ENCODE measurements around the gene RETREG3. TPM values are rescaled to one million over a fixed set of nuclear protein-coding genes. Genes with fewer than 3 reads are reported as not detected.

The RETREG3 gene
- total and polyA plus RNA-seq, 9 of the 15 experiments (the other 6 are each of a cell fraction or from before 2014, with no cell fraction given) = 4.1 to 39.0 (median 16.9) TPM

DNA sequence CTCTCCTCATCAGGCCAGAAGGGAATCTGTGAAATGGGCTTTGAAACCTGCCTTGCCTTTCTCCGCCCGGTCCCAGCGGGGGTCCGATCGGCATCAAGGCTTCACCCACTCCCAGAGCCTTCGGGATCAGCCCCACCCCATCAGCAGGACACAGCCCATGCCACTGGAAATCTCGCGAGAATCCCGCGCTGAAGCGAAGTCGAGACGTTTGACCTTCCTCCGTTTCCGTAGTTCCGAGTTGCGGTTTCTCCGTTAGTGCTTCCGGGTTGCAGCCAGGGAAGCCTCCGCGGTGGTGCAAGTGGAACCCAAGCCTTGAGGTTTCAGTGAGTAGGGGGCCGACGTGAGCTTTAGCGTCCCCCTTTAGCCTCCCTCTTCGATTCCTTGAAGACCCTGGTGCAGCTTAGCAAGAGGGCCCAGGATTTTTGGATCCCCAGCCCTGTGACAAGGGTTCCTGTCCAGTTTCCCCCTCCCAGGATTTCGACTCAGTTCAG, 47.2 kb downstream of the RETREG3 start, which contains the start of gene COASY (continued):
- TF ChIP-seq NFIC (IDR thresholded peaks at IDR 0.05) (peak; percentile 41; the same call in 1 of the 2 replicates), POLR2AphosphoS5 (IDR thresholded peaks at IDR 0.05; ENCODE audit: control insufficient read depth, insufficient read depth, low read depth, low read length) (peak; percentile 83), NEUROD1 (IDR thresholded peaks at IDR 0.05; ENCODE audit: borderline replicate concordance, low read depth, low read length, partially characterized antibody) (peak; percentile 95), IFI16 (CRISPR knock-in tag; IDR thresholded peaks at IDR 0.05) (no peak), LCOR (CRISPR knock-in tag; IDR thresholded peaks at IDR 0.05) (0 out of 2 replicates have a peak, but pooled peaks have one; percentile 9), ZBTB8A (IDR thresholded peaks at IDR 0.05; ENCODE audit: partially characterized antibody) (no peak), MAFF (IDR thresholded peaks at IDR 0.05; ENCODE audit: low read length) (peak; percentile 81; the same call in 1 of the 2 replicates)

DNA sequence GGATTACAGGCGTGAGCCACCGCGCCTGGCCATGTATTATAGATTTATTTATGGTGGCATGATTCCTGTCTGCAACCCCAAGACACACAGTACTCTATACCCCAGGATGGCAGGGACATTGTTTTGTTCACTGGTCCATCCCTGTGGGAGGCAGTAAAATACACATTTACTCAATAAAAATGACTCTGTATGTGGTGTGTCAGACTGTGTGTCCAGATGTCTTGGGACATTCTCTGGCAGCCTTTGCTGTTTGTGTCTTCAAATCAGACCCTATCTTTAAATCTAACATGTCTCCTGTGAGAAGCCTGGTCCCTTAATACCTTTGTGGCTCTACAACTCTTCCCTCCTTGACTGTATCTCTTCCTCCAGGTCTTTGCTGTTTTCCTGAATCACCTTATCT, 48.9 kb downstream of the RETREG3 start:
- in situ Hi-C loops (cut with MboI) = no loop called here
- intact Hi-C loops (cut with micrococcal nuclease) = no loop called here
- Histone ChIP-seq H4K20me1 (replicated peaks; ENCODE audit: control insufficient read depth, insufficient read depth, low read length) (no peaks in the 10 kb centered on the region), H3K9me1 (ENCODE audit: control insufficient read depth, insufficient read depth, low read length) (no peaks in the 10 kb centered on the region), H3K79me2 (ENCODE audit: control insufficient read depth, insufficient read depth, low read length) (peaks cover 28% of the 10 kb centered on the region), H2AFZ (ENCODE audit: low read depth, low read length) (no peak overlapping the region), H3K9ac (ENCODE audit: insufficient read depth in 1 of 2, low read depth in 2 of 2, low read length in 2 of 2) (no peak overlapping the region), H3K27ac (ENCODE audit: extremely low read depth, low read depth, low read length) (no peak overlapping the region), H3K4me3 (no peak overlapping the region), H3K36me3 (ENCODE audit: control insufficient read depth, insufficient read depth, low read length) (peaks cover 23% of the 10 kb centered on the region), H3K9me3 (replicated peaks; ENCODE audit: control insufficient read depth, insufficient read depth, low read depth, low read length) (no peaks in the 10 kb centered on the region), H3K27me3 (ENCODE audit: control insufficient read depth in 2 of 2, insufficient read depth in 2 of 2, low read length in 2 of 2) (no peaks in the 10 kb centered on the region), H3K4me1 (replicated peaks in 1 of 2; ENCODE audit: control insufficient read depth in 2 of 2, insufficient read depth in 2 of 2, low read length in 2 of 2) (peaks cover 18 to 45% of the 10 kb centered on the region in 2 experiments), H3K4me2 (ENCODE audit: insufficient read depth, low read length) (no peak overlapping the region)
- BruUV-seq (replicated peaks) = no TSS peak
- CTCF ChIA-PET (ENCODE audit: low intra/inter-chr PET ratio) = no interaction called here
- ATAC-seq (no peak), FAIRE-seq (no peak), DNase-seq (ENCODE audit: extremely low read depth in 1 of 4, low spot score in 3 of 4) (no peak)
- TF ChIP-seq, protein P1, sequence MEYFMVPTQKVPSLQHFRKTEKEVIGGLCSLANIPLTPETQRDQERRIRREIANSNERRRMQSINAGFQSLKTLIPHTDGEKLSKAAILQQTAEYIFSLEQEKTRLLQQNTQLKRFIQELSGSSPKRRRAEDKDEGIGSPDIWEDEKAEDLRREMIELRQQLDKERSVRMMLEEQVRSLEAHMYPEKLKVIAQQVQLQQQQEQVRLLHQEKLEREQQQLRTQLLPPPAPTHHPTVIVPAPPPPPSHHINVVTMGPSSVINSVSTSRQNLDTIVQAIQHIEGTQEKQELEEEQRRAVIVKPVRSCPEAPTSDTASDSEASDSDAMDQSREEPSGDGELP (CRISPR knock-in tag; IDR thresholded peaks at IDR 0.05; ENCODE audit: borderline replicate concordance) = no peak
- TF ChIP-seq ZNF717 (CRISPR knock-in tag; IDR thresholded peaks at IDR 0.05) = no peak
- TF ChIP-seq GATA2 (CRISPR knock-in tag; IDR thresholded peaks at IDR 0.05) = 0 out of 2 replicates have a peak, but pooled peaks have one; percentile 42
- 91% methylated on average over 3 of the region's 3 CpGs for WGBS (ENCODE audit: insufficient coverage, low coverage, missing lambda C conversion rate)
- POLR2A ChIA-PET = interaction anchor here (1.0 kb wide), 1 partner anchor 20 kb away, joined by 3 read pairs; no protein-coding TSS in a partner anchor
